HepG2 (cell line): Measurements from ENCODE around the gene EPB41L5. TPM values are rescaled to one million over a fixed set of nuclear protein-coding genes. Genes with fewer than 3 reads are reported as not detected.

Source experiments
- ARID2 ChIP-seq: sonication (generic); formaldehyde crosslinking; IDR thresholded peaks from 2 replicates; pipeline ENCODE4 v1.8.1; 2022; ENCODE audit warnings: mild to moderate bottlenecking, missing genetic modification reagents, borderline replicate concordance
- CERS6 ChIP-seq: sonication (generic); formaldehyde crosslinking; IDR thresholded peaks from 2 replicates; pipeline ENCODE4 v1.5.0; 2020; ENCODE audit warnings: missing genetic modification reagents
- CSRNP1 ChIP-seq: sonication (generic); formaldehyde crosslinking; IDR thresholded peaks from 2 replicates; pipeline ENCODE4 v1.8.1; 2023; ENCODE audit warnings: mild to moderate bottlenecking, missing genetic modification reagents
- HOXD1 ChIP-seq: sonication (generic); formaldehyde crosslinking; IDR thresholded peaks from 2 replicates; pipeline ENCODE4 v1.5.0; 2020; ENCODE audit warnings: missing genetic modification reagents
- JDP2 ChIP-seq: sonication (generic); formaldehyde crosslinking; IDR thresholded peaks from 2 replicates; pipeline ENCODE4 v1.8.1; 2022; ENCODE audit warnings: missing genetic modification reagents, borderline replicate concordance
- JUNB ChIP-seq: sonication (generic); formaldehyde crosslinking; IDR thresholded peaks from 2 replicates; pipeline ENCODE4 v1.8.0; 2022; ENCODE audit warnings: missing genetic modification reagents, mild to moderate bottlenecking, borderline replicate concordance
- KIAA2018 ChIP-seq: sonication (generic); formaldehyde crosslinking; IDR thresholded peaks from 2 replicates; pipeline ENCODE4 v1.5.0; 2020; ENCODE audit warnings: mild to moderate bottlenecking, missing genetic modification reagents, borderline replicate concordance
- KLF9 ChIP-seq: IDR thresholded peaks from 2 replicates; pipeline ENCODE4 v1.6.1; 2016; ENCODE audit warnings: low read depth
- PHF8 ChIP-seq: sonication (generic); formaldehyde crosslinking; IDR thresholded peaks from 2 replicates; pipeline ENCODE4 v1.5.0; 2020; ENCODE audit warnings: missing genetic modification reagents
- ZMYM4 ChIP-seq: sonication (generic); formaldehyde crosslinking; IDR thresholded peaks from 2 replicates; pipeline ENCODE4 v1.8.1; 2023; ENCODE audit warnings: mild to moderate bottlenecking, missing genetic modification reagents
- ZNF138 ChIP-seq: sonication (generic); formaldehyde crosslinking; IDR thresholded peaks from 2 replicates; pipeline ENCODE4 v1.5.0; 2020; ENCODE audit warnings: mild to moderate bottlenecking, low read depth, missing genetic modification reagents
- ZNF292 ChIP-seq: sonication (generic); formaldehyde crosslinking; IDR thresholded peaks from 2 replicates; pipeline ENCODE4 v1.8.1; 2022; ENCODE audit warnings: mild to moderate bottlenecking, low read depth, missing genetic modification reagents, borderline replicate concordance
- ZNF432 ChIP-seq: sonication (generic); formaldehyde crosslinking; IDR thresholded peaks from 2 replicates; pipeline ENCODE4 v1.5.0; 2020; ENCODE audit warnings: missing genetic modification reagents, mild to moderate bottlenecking, borderline replicate concordance
- ZNF670 ChIP-seq: sonication (generic); formaldehyde crosslinking; IDR thresholded peaks from 2 replicates; pipeline ENCODE4 v1.8.0; 2022; ENCODE audit warnings: mild to moderate bottlenecking, missing genetic modification reagents, borderline replicate concordance
- ZNF703 ChIP-seq: sonication (generic); formaldehyde crosslinking; IDR thresholded peaks from 2 replicates; pipeline ENCODE4 v1.5.1; 2020; ENCODE audit warnings: missing genetic modification reagents, mild to moderate bottlenecking, moderate library complexity, borderline replicate concordance
- ZNF766 ChIP-seq: sonication (generic); formaldehyde crosslinking; IDR thresholded peaks from 2 replicates; pipeline ENCODE4 v1.5.0; 2020; ENCODE audit warnings: missing genetic modification reagents, borderline replicate concordance
- ZNF776 ChIP-seq: sonication (generic); formaldehyde crosslinking; IDR thresholded peaks from 2 replicates; pipeline ENCODE4 v1.4.0; 2020; ENCODE audit warnings: mild to moderate bottlenecking, missing genetic modification reagents
- ZNF850 ChIP-seq: sonication (generic); formaldehyde crosslinking; conservative IDR thresholded peaks from 2 replicates; pipeline ENCODE4 v1.9.0; 2021; ENCODE audit warnings: mild to moderate bottlenecking, missing genetic modification reagents
- polyA plus RNA-seq, 8 experiments: library from polyadenylated mRNA; depleted of rRNA in 3 of 8; stranded (reverse) in 7 of 8; unstranded in 1 of 8; fragments of >200 nt; fragmentation: Illumina TruSeq in 4 of 8; extraction: Trizol in 4 of 8; gene quantifications; 2 replicates each; pipeline versions ENCODE4 v1.2.1 to v1.2.3, GENCODE V29; 2011 to 2016; ENCODE audit warnings: low read depth in 4 of 8, missing spikeins in 1 of 8, mixed read lengths in 1 of 8; ENCODE audit not compliant: insufficient read depth in 1 of 8
- total RNA-seq, 5 experiments: library from RNA; depleted of rRNA; stranded (reverse); fragments of >200 nt; fragmentation: Illumina TruSeq; extraction: Trizol; gene quantifications; 2 replicates each; pipeline ENCODE4 v1.2.3, GENCODE V29; 2016; ENCODE audit warnings: low read depth in 1 of 5

Gene EPB41L5
- total and polyA plus RNA-seq, 2 of the 13 experiments (the other 11 are each of a cell fraction or from before 2014, with no cell fraction given), result 40.5 to 47.5 TPM

DNA sequence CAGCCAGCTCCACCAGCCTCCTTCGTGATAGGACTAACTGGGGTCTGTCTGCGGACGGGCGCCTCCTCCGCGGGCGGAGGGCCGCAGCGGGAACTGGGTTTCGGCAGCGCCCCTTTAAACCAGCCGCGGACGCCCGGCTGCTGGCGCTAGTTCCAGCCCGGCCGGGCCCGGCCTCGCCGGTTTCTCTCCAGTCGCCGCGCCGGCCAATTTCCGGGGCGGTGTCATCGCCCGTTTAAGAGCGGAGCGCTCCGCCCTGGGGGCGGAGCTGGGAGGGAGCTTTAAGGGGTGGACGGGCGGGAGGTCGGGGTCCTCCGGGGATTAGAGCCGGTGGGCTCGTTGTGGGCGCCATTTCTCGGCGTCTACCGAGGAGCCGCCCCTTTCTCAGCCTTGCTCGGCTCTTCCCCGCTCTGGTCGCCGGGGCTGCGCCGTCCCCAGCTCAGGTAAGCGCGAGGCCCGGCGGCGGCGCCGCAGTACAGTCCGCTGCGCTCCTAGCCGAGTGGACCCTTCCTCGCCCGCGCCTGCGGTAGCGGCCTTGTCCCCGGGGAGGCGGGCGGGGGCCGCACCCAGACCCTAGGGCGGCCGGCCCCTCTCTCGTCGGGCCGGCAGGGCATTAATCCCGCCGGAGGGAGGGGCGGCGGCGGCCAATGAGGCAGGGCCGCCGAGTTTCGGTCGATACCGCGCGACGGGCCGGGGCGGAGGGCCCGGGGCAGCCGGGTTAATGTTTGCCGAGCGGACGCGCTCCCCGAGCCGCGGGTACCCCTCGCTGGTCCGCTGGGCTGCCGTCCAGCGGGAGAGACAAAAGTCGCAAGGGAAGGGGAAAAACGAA lies at the start of gene EPB41L5 (continued):
- TF ChIP-seq KIAA2018 (CRISPR knock-in tag) (0 out of 2 replicates have a peak, but pooled peaks have one; percentile 6), HOXD1 (peak; percentile 80), CERS6 (CRISPR knock-in tag) (0 out of 2 replicates have a peak, but pooled peaks have one; percentile 8), JDP2 (CRISPR knock-in tag) (no peak), JUNB (no peak), KLF9 (no peak; the same call in none of the 2 replicates), CSRNP1 (CRISPR knock-in tag) (peak; percentile 95), ZNF776 (peak; percentile 90), ZNF670 (CRISPR knock-in tag) (peak; percentile 73), ZNF432 (CRISPR knock-in tag) (no peak), ZNF292 (CRISPR knock-in tag) (0 out of 2 replicates have a peak, but pooled peaks have one; percentile 10), ZNF703 (CRISPR knock-in tag) (peak; percentile 90; the same call in 1 of the 2 replicates), ARID2 (CRISPR knock-in tag) (peak; percentile 78; the same call in 1 of the 2 replicates), ZNF850 (CRISPR knock-in tag) (peak; percentile 43; the same call in 1 of the 2 replicates), PHF8 (peak; percentile 96), ZMYM4 (CRISPR knock-in tag) (peak; percentile 97), ZNF138 (CRISPR knock-in tag) (no peak; the same call in 1 of the 2 replicates), ZNF766 (no peak; the same call in 1 of the 2 replicates)
